Measurements from ENCODE around the gene ZNF316.

- TF ChIP-seq CTCF (IDR thresholded peaks at IDR 0.05), result no peak
- TF ChIP-seq POLR2A (IDR thresholded peaks at IDR 0.05), result no peak
These were observed 30.1 kb upstream of the ZNF316 start for GRCh38 chr7:6606866-6607583.

All from heart left ventricle (tissue), 13 donors.